Naive thymus-derived CD8-positive, alpha-beta T cell (primary cell): Measurements from ENCODE around the gene MYBPHL. TPM values are rescaled to one million over a fixed set of nuclear protein-coding genes. Genes with fewer than 3 reads are reported as not detected.
A peak's percentile ranks its signal among the peaks of the same experiment; 100 is the strongest.

Experiments used
- ATAC-seq, 2 donors: fragments of 150-1000 bp; cut with Tn5 transposase in 1 of 2; sonication (Bioruptor Pico), chemical (Tn5 transposase) in 1 of 2; 1 replicate in 1 of 2; 2 replicates in 1 of 2; pipeline ENCODE4 v1.10.0; 2021; ENCODE audit warnings: mild to moderate bottlenecking in 2 of 2, moderate library complexity in 2 of 2
- POLR2A ChIA-PET: fragments of 350-600 bp; sonication (Branson Sonifier 250); formaldehyde crosslinking; loops from one replicate; lab custom pipeline; 2021; ENCODE audit warnings: antibody characterized with exemption; lab: Charles Lee
- DNase-seq, 10 donors: peaks; one replicate each; pipeline versions ENCODE4 v3.0.0 to v3.0.0-alpha.2; 2020 to 2022
- H3K27ac Mint-ChIP-seq, 10 donors: one replicate each; pipeline ENCODE4 v1.8.0; 2020 to 2022; ENCODE audit warnings: mild to moderate bottlenecking in 10 of 10, mixed read lengths in 10 of 10, moderate library complexity in 4 of 10, inconsistent platforms in 1 of 10
- H3K27me3 Mint-ChIP-seq, 5 donors: one replicate each; pipeline ENCODE4 v1.8.0; 2021 to 2022; ENCODE audit warnings: mixed read lengths in 5 of 5
- H3K36me3 Mint-ChIP-seq, 3 donors: one replicate each; pipeline ENCODE4 v1.8.0; 2020 to 2022; ENCODE audit warnings: mixed read lengths in 3 of 3, mild to moderate bottlenecking in 2 of 3, inconsistent platforms in 1 of 3
- H3K4me1 Mint-ChIP-seq, 4 donors: one replicate each; pipeline ENCODE4 v1.8.0; 2021 to 2022; ENCODE audit warnings: mixed read lengths in 4 of 4
- H3K4me3 Mint-ChIP-seq, 10 donors: one replicate each; pipeline ENCODE4 v1.8.0; 2020 to 2022; ENCODE audit warnings: mild to moderate bottlenecking in 10 of 10, mixed read lengths in 10 of 10, moderate library complexity in 6 of 10, inconsistent platforms in 1 of 10
- H3K9me3 Mint-ChIP-seq, 9 donors: one replicate each; pipeline ENCODE4 v1.8.0; 2020 to 2022; ENCODE audit warnings: mixed read lengths in 9 of 9, mild to moderate bottlenecking in 3 of 9, inconsistent platforms in 1 of 9, moderate library complexity in 1 of 9
- polyA plus RNA-seq, 3 donors: library from polyadenylated mRNA; unstranded; fragments of 300-500 nt; fragmentation: Illumina TruSeq; gene quantifications; one replicate each; pipeline ENCODE4 v1.2.3, GENCODE V29; 2021
- total RNA-seq, 8 experiments: library from RNA in 2 of 8; stranded (reverse) in 2 of 8; gene quantifications; one replicate each; pipeline ENCODE4 v1.2.3 and lab custom pipeline; 2021 to 2026

MYBPHL gene
- total and polyA plus RNA-seq, 5 experiments from 2014 or later: not detected

DNA sequence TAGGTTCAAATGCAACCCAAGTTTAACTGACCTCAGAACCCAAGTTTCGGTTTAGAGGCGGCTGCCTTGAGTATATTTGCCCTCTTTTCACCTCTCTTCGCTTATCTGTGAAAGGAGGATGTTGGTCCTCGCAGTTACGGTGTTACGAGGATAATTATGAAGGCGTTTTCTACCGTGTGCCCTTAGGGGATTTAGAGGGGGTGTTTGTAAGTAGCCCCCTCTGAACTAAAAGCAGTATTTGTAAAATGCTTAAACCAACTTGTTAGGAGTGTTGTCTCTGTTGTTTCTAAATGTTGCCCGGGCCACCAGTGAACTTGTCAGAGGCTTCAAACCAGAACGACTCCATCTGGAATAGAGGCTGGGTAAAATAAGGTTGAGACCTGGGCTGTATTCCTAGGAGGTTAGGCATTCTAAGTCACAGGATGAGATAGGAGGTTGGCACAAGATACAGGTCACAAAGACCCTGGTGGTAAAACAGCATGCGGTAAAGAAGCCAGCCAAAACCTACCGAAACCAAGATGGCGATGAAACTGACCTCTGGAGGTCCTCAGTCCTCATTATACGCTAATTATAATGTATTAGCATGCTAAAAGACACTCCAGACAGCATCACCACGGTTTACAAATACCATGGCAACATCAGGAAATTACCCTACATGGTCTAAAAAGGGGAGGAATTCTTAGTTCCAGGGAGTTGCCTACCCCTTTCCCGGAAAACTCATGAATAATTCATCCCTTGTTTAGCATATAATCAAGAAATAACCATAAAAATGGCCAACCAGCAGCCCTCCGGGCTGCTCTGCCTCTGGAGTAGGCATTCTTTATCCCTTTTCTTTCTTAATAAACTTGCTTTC is 22.8 kb downstream of the MYBPHL start:
- Mint-ChIP-seq H3K27me3 (peaks cover 0 to 4% (median 3%) of the 10 kb centered on the region in 5 donors), H3K36me3 (no peaks in the 10 kb centered on the region), H3K9me3 (no peaks in the 10 kb centered on the region), H3K4me1 (peaks cover 3 to 23% (median 17%) of the 10 kb centered on the region in 4 donors), H3K27ac (peak overlapping the region; percentile 42 to 96 (median 91)), H3K4me3 (peak overlapping the region; percentile 86 to 100 (median 98))
- POLR2A ChIA-PET: interaction anchor here (1.1 to 2.4 kb wide), 3 partner anchors 70 to 115 kb away, joined by 3 to 11 read pairs (median 4); partner anchors contain the start of genes SARS1 and SORT1
- peak in 1 of 10 donors; percentile 16 for DNase-seq
- ATAC-seq: no peak

DNA sequence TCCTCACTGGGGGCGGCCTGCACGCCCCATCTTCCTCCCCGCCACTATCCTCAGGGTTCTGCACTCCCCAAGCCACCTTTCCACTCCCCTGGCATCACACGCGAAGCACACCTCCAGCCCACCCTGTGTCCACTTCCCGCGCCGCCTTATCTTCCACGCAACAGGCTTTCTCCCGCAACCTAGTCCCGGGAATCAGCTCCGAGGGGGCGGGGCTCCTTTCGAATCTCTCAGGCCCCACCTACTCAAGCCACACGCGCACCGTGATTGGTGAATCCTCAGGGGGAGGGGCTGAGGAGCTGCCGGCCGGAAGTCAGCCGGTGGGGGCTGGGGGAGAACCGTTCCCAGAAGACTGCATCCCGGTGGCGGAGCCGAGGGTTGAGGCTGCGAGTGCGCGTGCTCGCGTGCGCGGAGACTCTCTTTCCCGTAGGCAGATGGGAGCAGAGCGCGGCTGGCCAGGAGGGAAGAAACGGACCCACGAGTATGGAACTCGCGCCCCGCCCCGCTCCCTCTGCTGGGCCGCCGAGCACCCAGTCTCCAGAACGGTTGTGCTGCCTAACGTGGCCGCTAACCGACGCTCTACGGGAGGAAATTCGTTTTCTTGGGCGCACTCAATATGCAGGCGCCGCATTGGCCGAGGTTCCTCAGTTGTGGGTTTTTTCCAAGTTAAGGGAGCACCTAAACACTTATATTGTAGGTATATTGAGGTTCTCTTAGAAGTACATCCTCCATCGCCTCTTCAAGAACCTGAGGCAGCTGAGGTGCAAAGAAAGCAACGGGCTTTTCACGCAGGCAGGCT is 23.7 kb downstream of the MYBPHL start, which contains the start of gene PSRC1:
PSRC1 (minus strand) TSS at position 194 of the 796 bp plus-strand sequence.
- Mint-ChIP-seq H3K36me3 (no peaks in the 10 kb centered on the region), H3K27ac (peak within 1 kb of the TSS; percentile 42 to 96 (median 91))
- POLR2A ChIA-PET: interaction anchor here (0.6 to 2.4 kb wide), 8 partner anchors 18 to 201 kb away, joined by 3 to 11 read pairs (median 4); partner anchors contain the start of genes ATXN7L2, PSMA5, SARS1 and SORT1

DNA sequence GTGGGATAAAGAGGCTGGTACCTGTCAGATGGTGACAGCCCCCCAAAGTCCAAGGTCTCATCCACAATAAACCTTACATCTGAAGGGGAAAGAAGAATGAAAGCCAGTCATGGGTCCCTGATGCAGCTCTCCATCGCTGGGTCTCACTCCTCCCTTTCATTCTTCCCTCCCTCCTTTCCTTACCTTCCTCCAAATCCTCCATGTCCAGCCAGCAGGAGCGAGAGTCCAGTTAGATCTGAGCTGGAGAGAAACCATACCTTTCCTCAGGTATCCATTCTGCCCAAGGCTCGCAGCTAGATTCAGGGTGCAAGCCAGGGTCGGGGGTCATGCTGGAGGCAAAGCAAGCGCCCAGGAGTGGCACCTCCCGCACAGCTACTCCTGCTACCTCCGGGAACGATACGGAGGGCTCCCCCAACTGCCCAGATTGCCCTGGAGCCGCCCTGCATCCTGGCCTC is 24.3 kb downstream of the MYBPHL start:
- Mint-ChIP-seq H3K27me3 (peaks cover 0 to 3% (median 0%) of the 10 kb centered on the region in 5 donors), H3K36me3 (no peaks in the 10 kb centered on the region), H3K4me3 (peak overlapping the region; percentile 86 to 100 (median 98)), H3K9me3 (no peaks in the 10 kb centered on the region), H3K4me1 (peaks cover 3 to 23% (median 17%) of the 10 kb centered on the region in 4 donors), H3K27ac (peak overlapping the region in 9 of 10 donors; percentile 42 to 96 (median 91))
- ATAC-seq (no peak), DNase-seq (no peak)
- POLR2A ChIA-PET: interaction anchor here (0.6 to 2.4 kb wide), 8 partner anchors 19 to 201 kb away, joined by 3 to 11 read pairs (median 4); partner anchors contain the start of genes ATXN7L2, PSMA5, SARS1 and SORT1

More for the DNA sequence above, 23.7 kb downstream of the MYBPHL start, which contains the start of gene PSRC1:
- Mint-ChIP-seq H3K27me3 (peaks cover 0 to 3% (median 0%) of the 10 kb centered on the region in 5 donors), H3K4me3 (peak within 1 kb of the TSS; percentile 86 to 100 (median 98)), H3K4me1 (peaks cover 3 to 23% (median 17%) of the 10 kb centered on the region in 4 donors), H3K9me3 (no peaks in the 10 kb centered on the region)
- DNase-seq: peak; percentile 79 to 93 (median 86)
- peak; percentile 93 to 94 for ATAC-seq

DNA sequence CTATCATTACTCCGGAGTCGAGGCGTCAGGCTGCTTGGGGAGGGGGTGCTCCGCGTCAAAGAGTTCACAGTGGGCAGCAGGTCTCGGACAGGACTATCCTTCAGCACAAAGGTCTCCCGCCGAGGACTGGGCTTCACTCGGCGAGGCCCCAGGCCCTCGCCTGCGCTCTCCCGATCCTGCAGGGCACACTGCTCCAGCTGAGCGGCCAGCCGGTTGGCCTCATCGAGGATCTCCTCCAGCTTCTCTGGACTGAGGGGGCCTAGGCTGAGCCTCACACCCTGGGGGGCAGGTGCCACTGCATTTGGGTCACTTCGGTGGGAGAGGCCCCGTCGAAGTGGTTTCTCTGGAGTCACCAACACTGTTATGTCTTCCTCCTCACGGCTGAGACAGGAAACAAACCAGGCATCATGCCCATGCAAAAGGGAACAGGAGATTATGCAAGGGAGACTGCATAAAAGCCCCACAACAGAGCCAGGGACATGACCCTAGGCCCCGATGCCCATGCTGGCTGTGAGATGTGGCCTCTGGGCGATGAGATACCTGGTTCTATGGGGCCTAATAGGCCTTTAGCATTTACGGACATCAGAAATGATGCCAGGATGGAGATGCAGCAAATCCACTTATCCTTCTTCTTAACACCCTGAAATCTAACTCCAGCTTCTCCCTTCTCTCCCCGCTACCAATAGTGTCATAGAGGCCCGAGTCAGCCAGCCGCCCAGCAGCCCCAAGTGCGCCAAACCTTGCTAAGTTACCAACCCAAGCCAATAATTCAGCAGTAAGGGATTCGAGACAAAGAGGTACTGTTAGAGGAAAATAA is 24.9 kb downstream of the MYBPHL start:
- Mint-ChIP-seq H3K4me1 (peaks cover 3 to 27% (median 21%) of the 10 kb centered on the region in 4 donors), H3K36me3 (no peaks in the 10 kb centered on the region), H3K27me3 (peaks cover 0 to 3% (median 0%) of the 10 kb centered on the region in 5 donors), H3K9me3 (no peaks in the 10 kb centered on the region), H3K27ac (peak overlapping the region in 3 of 10 donors; percentile 30 to 86 (median 75)), H3K4me3 (peak overlapping the region; percentile 86 to 100 (median 98))
- DNase-seq (no peak), ATAC-seq (no peak)
- POLR2A ChIA-PET: interaction anchor here (0.6 to 2.4 kb wide), 4 partner anchors 68 to 202 kb away, joined by 4 to 11 read pairs (median 4); partner anchors contain the start of genes ATXN7L2, SARS1 and SORT1

DNA sequence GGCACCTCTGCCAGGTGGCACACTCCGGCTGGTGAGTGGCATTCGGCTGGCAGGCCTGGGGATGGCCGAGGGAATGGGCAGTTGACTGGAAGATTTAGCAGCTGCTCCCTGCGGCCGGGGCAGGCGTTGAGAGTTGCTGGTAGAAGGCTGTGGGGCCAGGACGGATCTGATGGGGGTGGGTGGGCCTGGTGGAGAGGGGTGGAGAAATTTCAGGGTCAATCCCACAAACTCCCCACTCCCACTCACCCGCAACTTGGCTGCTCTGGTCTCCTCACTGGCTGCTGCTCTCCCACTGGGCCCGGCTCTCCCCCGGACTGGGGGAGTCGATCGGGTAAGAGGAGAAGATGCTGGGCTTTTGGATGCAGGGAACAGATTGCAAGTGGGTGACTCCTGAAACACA is 25.9 kb downstream of the MYBPHL start:
- Mint-ChIP-seq H3K27ac (no peak overlapping the region), H3K9me3 (no peaks in the 10 kb centered on the region), H3K36me3 (no peaks in the 10 kb centered on the region), H3K4me1 (peaks cover 3 to 27% (median 21%) of the 10 kb centered on the region in 4 donors), H3K4me3 (peak overlapping the region in 1 of 10 donors; percentile 4), H3K27me3 (peaks cover 0 to 3% (median 0%) of the 10 kb centered on the region in 5 donors)
- POLR2A ChIA-PET: no interaction called here
- DNase-seq: no peak
- no peak for ATAC-seq

DNA sequence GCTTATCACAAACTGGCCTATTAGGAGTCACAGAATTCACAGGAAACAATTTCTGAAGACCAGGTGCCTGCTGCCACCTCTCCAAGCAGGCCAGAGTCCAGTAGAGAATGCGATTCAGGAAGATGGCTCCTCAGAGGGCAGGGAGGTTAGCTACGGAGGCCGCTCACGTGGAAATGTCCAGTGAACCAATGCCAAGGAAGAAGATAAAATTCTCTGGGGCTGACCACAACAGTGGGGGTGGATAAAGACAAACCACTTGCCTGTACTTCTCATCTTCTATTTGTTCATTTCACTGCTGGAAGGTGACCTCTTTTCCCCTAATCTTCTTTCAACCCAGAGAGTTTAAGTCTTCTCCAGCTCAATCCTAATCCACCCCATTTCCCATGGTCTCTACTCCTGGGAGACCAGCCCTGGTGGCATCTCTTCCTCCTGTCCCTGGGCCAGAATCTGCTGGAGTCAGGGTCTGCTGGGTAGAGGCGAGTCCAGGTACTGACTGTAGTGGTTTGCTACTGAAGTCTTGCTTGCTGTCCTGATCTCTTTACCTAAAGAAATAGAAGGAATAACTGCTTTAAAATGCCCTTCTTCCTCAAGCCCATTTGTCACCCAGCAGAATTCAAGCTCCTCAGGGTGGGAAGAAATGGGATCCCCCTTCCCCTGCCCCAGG is 27.1 kb downstream of the MYBPHL start:
- H3K9me3 Mint-ChIP-seq: no peaks in the 10 kb centered on the region
- DNase-seq (no peak), ATAC-seq (no peak)
- no peak overlapping the region for H3K4me3 Mint-ChIP-seq
- POLR2A ChIA-PET: no interaction called here
- no peaks in the 10 kb centered on the region for H3K36me3 Mint-ChIP-seq
- H3K27ac Mint-ChIP-seq: peak overlapping the region in 2 of 10 donors; percentile 27 to 28
- H3K4me1 Mint-ChIP-seq: peaks cover 3 to 30% (median 21%) of the 10 kb centered on the region in 4 donors
- H3K27me3 Mint-ChIP-seq: peaks cover 0 to 3% (median 0%) of the 10 kb centered on the region in 5 donors

DNA sequence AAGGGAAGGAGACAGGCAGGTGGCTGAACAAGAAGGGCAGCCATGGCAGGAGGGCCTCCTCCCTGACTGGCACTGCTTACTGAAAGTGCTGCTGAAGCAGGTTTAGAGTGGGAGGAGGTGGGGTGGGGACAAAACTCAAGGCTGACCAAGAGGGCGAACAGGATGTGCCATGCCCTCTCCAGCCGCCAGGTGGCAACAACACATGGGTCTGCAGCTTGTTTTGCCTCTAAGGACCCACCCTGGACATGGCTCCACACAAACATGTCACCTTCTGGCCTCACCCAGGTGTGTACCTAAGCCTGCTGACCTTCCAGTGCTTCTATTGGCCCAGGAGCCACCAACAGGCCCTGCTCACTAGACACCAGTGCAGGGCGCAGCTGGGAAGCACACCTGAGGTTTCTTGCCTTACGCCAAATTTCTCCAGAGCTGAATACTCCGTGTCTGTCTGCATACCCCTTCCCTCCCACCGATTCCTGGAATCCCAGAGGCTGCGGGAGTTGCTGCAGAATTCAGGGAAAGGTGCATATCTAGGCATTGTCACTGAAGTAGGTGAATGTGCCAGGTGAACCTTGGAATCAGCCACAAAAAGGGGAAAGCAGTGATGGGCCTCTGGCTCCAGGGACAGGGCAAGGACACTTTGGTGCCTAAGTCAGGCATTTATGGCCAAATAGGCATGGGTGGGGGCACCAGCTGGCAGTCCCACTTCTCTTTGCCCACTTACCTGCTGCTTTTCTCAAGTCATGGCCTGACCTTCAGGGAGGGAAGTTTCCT is 29.2 kb downstream of the MYBPHL start:
- Mint-ChIP-seq H3K27ac (peak overlapping the region in 1 of 10 donors; percentile 22), H3K27me3 (no peaks in the 10 kb centered on the region), H3K36me3 (no peaks in the 10 kb centered on the region), H3K9me3 (no peaks in the 10 kb centered on the region), H3K4me1 (peaks cover 2 to 22% (median 7%) of the 10 kb centered on the region in 4 donors), H3K4me3 (no peak overlapping the region)
- DNase-seq: peak; percentile 17 to 78 (median 42)
- POLR2A ChIA-PET: interaction anchor here (0.6 to 1.2 kb wide), 2 partner anchors 121 to 256 kb away, joined by 4 to 7 read pairs; partner anchors contain the start of gene SORT1
- peak; percentile 53 to 70 for ATAC-seq

DNA sequence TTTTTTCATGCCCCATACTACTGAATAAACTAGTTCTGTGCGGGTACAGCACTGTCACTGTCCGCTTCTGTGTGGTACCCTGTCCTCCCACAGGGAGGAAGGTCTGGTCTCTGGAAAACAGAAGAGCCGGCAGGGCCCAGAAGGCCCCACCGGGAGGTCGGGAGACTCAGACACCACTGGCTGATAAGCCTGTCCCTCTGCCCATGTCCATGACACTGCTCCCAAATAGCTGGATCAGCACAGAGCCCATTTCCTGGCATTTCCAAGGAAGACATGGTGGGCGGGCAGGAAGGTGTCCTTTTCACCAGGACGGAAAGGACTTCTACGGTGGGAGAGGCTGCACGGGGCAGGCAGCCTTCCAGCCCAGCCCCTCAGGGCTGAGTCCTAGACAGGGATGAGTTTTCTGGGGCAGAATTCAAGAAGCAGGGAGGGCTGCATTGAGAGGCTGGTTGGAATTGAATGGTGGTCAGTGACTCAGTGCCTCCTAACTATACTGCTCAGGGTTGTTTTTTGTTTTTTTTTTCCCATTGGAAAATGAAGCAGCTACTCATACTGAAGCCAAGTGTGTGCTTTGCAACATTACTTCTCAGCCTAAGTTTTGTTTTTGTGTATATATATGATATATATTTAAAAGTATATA is 31.0 kb downstream of the MYBPHL start:
- Mint-ChIP-seq H3K4me1 (peaks cover 2 to 14% (median 5%) of the 10 kb centered on the region in 4 donors), H3K27me3 (no peaks in the 10 kb centered on the region), H3K4me3 (no peak overlapping the region), H3K9me3 (no peaks in the 10 kb centered on the region), H3K36me3 (peaks cover 0 to 4% (median 0%) of the 10 kb centered on the region in 3 donors), H3K27ac (no peak overlapping the region)
- POLR2A ChIA-PET: no interaction called here
- DNase-seq (peak in 1 of 10 donors; percentile 18), ATAC-seq (no peak)

DNA sequence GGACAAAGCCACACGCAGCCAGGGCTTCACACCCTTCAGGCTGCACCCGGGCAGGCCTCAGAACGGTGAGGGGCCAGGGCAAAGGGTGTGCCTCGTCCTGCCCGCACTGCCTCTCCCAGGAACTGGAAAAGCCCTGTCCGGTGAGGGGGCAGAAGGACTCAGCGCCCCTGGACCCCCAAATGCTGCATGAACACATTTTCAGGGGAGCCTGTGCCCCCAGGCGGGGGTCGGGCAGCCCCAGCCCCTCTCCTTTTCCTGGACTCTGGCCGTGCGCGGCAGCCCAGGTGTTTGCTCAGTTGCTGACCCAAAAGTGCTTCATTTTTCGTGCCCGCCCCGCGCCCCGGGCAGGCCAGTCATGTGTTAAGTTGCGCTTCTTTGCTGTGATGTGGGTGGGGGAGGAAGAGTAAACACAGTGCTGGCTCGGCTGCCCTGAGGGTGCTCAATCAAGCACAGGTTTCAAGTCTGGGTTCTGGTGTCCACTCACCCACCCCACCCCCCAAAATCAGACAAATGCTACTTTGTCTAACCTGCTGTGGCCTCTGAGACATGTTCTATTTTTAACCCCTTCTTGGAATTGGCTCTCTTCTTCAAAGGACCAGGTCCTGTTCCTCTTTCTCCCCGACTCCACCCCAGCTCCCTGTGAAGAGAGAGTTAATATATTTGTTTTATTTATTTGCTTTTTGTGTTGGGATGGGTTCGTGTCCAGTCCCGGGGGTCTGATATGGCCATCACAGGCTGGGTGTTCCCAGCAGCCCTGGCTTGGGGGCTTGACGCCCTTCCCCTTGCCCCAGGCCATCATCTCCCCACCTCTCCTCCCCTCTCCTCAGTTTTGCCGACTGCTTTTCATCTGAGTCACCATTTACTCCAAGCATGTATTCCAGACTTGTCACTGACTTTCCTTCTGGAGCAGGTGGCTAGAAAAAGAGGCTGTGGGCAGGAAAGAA is 32.0 kb downstream of the MYBPHL start:
- POLR2A ChIA-PET: no interaction called here
- Mint-ChIP-seq H3K27me3 (no peaks in the 10 kb centered on the region), H3K36me3 (peaks cover 0 to 9% (median 0%) of the 10 kb centered on the region in 3 donors), H3K4me3 (no peak overlapping the region), H3K9me3 (no peaks in the 10 kb centered on the region), H3K4me1 (peaks cover 3 to 14% (median 5%) of the 10 kb centered on the region in 4 donors), H3K27ac (peak overlapping the region in 1 of 10 donors; percentile 87)
- ATAC-seq (no peak), DNase-seq (peak in 1 of 10 donors; percentile 53)
